ENCODE data around the gene BCL2L11.

GRCh38 chr2:111121028-111121827 is 514 bp downstream of the BCL2L11 start:
- TF ChIP-seq POLR2A (IDR thresholded peaks at IDR 0.05; ENCODE audit: low read depth, low read length) (peak; percentile 45), MTA3 (IDR thresholded peaks at IDR 0.05; ENCODE audit: borderline replicate concordance, low read length) (no peak; the same call in 1 of the 2 replicates), CTCF (IDR thresholded peaks at IDR 0.05 in 2 of 3, conservative IDR thresholded peaks at IDR 0.05 in 1 of 3; ENCODE audit: control insufficient read depth in 2 of 3, extremely low read depth in 1 of 3, insufficient read depth in 1 of 3, low read depth in 3 of 3, low read length in 3 of 3) (no peak), LARP7 (IDR thresholded peaks at IDR 0.05) (0 out of 2 replicates have a peak, but pooled peaks have one; percentile 60), RAD21 (IDR thresholded peaks at IDR 0.05; ENCODE audit: insufficient read depth, low read depth, low read length) (no peak), ZBTB40 (IDR thresholded peaks at IDR 0.05; ENCODE audit: borderline replicate concordance) (no peak), JUND (IDR thresholded peaks at IDR 0.05; ENCODE audit: low read depth, low read length) (no peak), HCFC1 (IDR thresholded peaks at IDR 0.05; ENCODE audit: low read length) (no peak), CREB1 (IDR thresholded peaks at IDR 0.05; ENCODE audit: low read depth) (no peak)

Data from GM12878 (cell line).